SU-DHL-6 (cell line): ENCODE results near the gene PXMP4.
A peak's percentile ranks its signal among the peaks of the same experiment; 100 is the strongest.

Source experiments
- CTCF ChIP-seq: fragments of 200-600 bp; sonication (generic); IDR thresholded peaks from one replicate; pipeline ENCODE4 v1.5.1; 2017; ENCODE audit warnings: antibody characterized with exemption, mild to moderate bottlenecking, low read length, moderate library complexity; ENCODE audit not compliant: insufficient read depth, poor library complexity, severe bottlenecking
- EZH2phosphoT487 ChIP-seq: fragments of 200-600 bp; sonication (generic), shearing (Covaris generic); conservative IDR thresholded peaks from 2 replicates; pipeline ENCODE4 v1.6.1; 2018; ENCODE audit warnings: mild to moderate bottlenecking, antibody characterized with exemption, low read length, moderate library complexity, mixed read lengths

- peak; percentile 52 for TF ChIP-seq CTCF
- no peak for TF ChIP-seq EZH2phosphoT487
Observed at GRCh38 chr20:33653218-33653899, 66.8 kb downstream of the PXMP4 start.
